Endothelial cell of umbilical vein (primary cell): ENCODE results near the gene GTPBP2. TPM values are rescaled to one million over a fixed set of nuclear protein-coding genes. Genes with fewer than 3 reads are reported as not detected.

Experiments used
- BruUV-seq: library from RNA; stranded (reverse); fragments of 400-500 nt; replicated peaks from 2 replicates; lab custom pipeline; 2021; lab: Mats Ljungman, UMichigan
- CTCF ChIA-PET: fragments of 300-600, 350-600 bp; sonication (Branson Sonifier 250); formaldehyde crosslinking; loops from one replicate; lab custom pipeline; 2021; ENCODE audit warnings: antibody characterized with exemption, inconsistent platforms; lab: Charles Lee
- POLR2A ChIA-PET: fragments of 300-600, 350-600 bp; sonication (Branson Sonifier 250); formaldehyde crosslinking; loops from one replicate; lab custom pipeline; 2021; ENCODE audit warnings: antibody characterized with exemption, inconsistent platforms; lab: Charles Lee
- DNase-seq: peaks from one replicate; pipeline ENCODE4 v3.0.0-alpha.2; 2011; ENCODE audit warnings: low read depth, low spot score
- FAIRE-seq: peaks from 2 replicates; lab custom pipeline; 2011; peaks lifted over from hg19 to GRCh38; lab: Jason Lieb, UNC
- H2AFZ ChIP-seq: 2 replicates; pipeline ENCODE4 v1.6.0; 2012; ENCODE audit warnings: low read depth, low read length, control low read depth, inconsistent platforms
- H3K27ac ChIP-seq: 2 replicates; pipeline ENCODE4 v1.5.1; 2011; ENCODE audit warnings: low read depth, mild to moderate bottlenecking, control low read depth, low read length, moderate library complexity; ENCODE audit not compliant: insufficient read depth
- H3K27me3 ChIP-seq, 2 experiments: 2 replicates each; pipeline versions ENCODE4 v1.6.0 to v1.6.1; 2011; ENCODE audit warnings: low read length in 2 of 2, mixed read lengths in 1 of 2; ENCODE audit not compliant: control insufficient read depth in 2 of 2, insufficient read depth in 2 of 2
- H3K36me3 ChIP-seq, 2 experiments: 2 replicates in 1 of 2; 3 replicates in 1 of 2; pipeline ENCODE4 v1.5.1; 2011; ENCODE audit warnings: low read length in 2 of 2, mild to moderate bottlenecking in 1 of 2, moderate library complexity in 1 of 2; ENCODE audit not compliant: control insufficient read depth in 2 of 2, insufficient read depth in 2 of 2; ENCODE audit errors: extremely low read depth in 1 of 2
- H3K4me1 ChIP-seq: 3 replicates; pipeline ENCODE4 v1.5.1; 2011; ENCODE audit warnings: mild to moderate bottlenecking, low read length; ENCODE audit not compliant: control insufficient read depth, insufficient read depth; ENCODE audit errors: extremely low read depth
- H3K4me2 ChIP-seq: 2 replicates; pipeline ENCODE4 v1.6.1; 2011; ENCODE audit warnings: low read length, control low read depth, mixed read lengths; ENCODE audit not compliant: insufficient read depth
- H3K4me3 ChIP-seq, 3 experiments: fragments of 200-600 bp in 1 of 3; sonication (generic), shearing (Covaris generic) in 1 of 3; replicated peaks in 1 of 3; 2 replicates each; pipeline ENCODE4 v1.5.1; 2011 to 2016; ENCODE audit warnings: control low read depth in 3 of 3, low read length in 3 of 3, mild to moderate bottlenecking in 2 of 3, inconsistent platforms in 1 of 3, low read depth in 1 of 3, moderate library complexity in 1 of 3; ENCODE audit not compliant: insufficient read depth in 1 of 3
- H3K79me2 ChIP-seq: 2 replicates; pipeline ENCODE4 v1.6.0; 2012; ENCODE audit warnings: low read length, inconsistent platforms; ENCODE audit not compliant: control insufficient read depth, insufficient read depth
- H3K9ac ChIP-seq: replicated peaks from 2 replicates; pipeline ENCODE3; 2011; ENCODE audit warnings: low read length, control low read depth; ENCODE audit not compliant: insufficient read depth; ENCODE audit errors: extremely low read depth
- H3K9me1 ChIP-seq: replicated peaks from 3 replicates; pipeline ENCODE4 v1.6.0; 2011; ENCODE audit warnings: mild to moderate bottlenecking, low read length; ENCODE audit not compliant: control insufficient read depth, insufficient read depth; ENCODE audit errors: extremely low read depth
- H3K9me3 ChIP-seq: replicated peaks from 2 replicates; pipeline ENCODE4 v1.5.1; 2012; ENCODE audit warnings: low read length, inconsistent platforms; ENCODE audit not compliant: control insufficient read depth, insufficient read depth
- H4K20me1 ChIP-seq: replicated peaks from 2 replicates; pipeline ENCODE3; 2011; ENCODE audit warnings: mild to moderate bottlenecking, low read length; ENCODE audit not compliant: control insufficient read depth, insufficient read depth; ENCODE audit errors: extremely low read depth
- EZH2 ChIP-seq: IDR thresholded peaks from 2 replicates; pipeline ENCODE4 v1.6.1; 2012; ENCODE audit warnings: borderline replicate concordance, low read depth, mild to moderate bottlenecking, moderate library complexity, low read length, inconsistent platforms; ENCODE audit not compliant: severe bottlenecking
- FOS ChIP-seq: IDR thresholded peaks from 2 replicates; pipeline ENCODE4 v1.6.1; 2011; ENCODE audit warnings: mild to moderate bottlenecking, low read length, moderate library complexity, borderline replicate concordance; ENCODE audit not compliant: insufficient read depth
- GATA2 ChIP-seq: IDR thresholded peaks from 2 replicates; pipeline ENCODE4 v1.7.0; 2011; ENCODE audit warnings: low read depth, mild to moderate bottlenecking, moderate library complexity, mixed read lengths, low read length; ENCODE audit not compliant: insufficient read length, insufficient read depth
- JUN ChIP-seq: IDR thresholded peaks from 2 replicates; pipeline ENCODE4 v1.6.1; 2011; ENCODE audit warnings: borderline replicate concordance, low read depth; ENCODE audit not compliant: insufficient read length, insufficient read depth
- MAX ChIP-seq: IDR thresholded peaks from 2 replicates; pipeline ENCODE4 v1.6.1; 2011; ENCODE audit not compliant: insufficient read depth, insufficient read length
- MYC ChIP-seq: IDR thresholded peaks from one replicate; pipeline ENCODE4 v1.6.1; 2011; ENCODE audit warnings: mild to moderate bottlenecking, low read depth, low read length
- POLR2A ChIP-seq: IDR thresholded peaks from 2 replicates; pipeline ENCODE4 v1.6.1; 2012; ENCODE audit warnings: low read depth, mild to moderate bottlenecking, control low read depth, low read length
- POLR2AphosphoS5 ChIP-seq: IDR thresholded peaks from 2 replicates; pipeline ENCODE4 v1.6.1; 2012; ENCODE audit warnings: low read depth, mild to moderate bottlenecking, control low read depth, low read length, moderate library complexity; ENCODE audit not compliant: insufficient read depth
- dilution Hi-C: fragments of 300-500 bp; cut with MboI; formaldehyde crosslinking; loops from one replicate; pipeline ENCODE4 v1.15.0; 2019; ENCODE audit warnings: low sequenced_read_pairs; ENCODE audit not compliant: extremely low pct_ligation_motif_present
- intact Hi-C: fragments of 100-400 bp; cut with micrococcal nuclease; formaldehyde crosslinking; loops from one replicate; pipeline ENCODE4 v1.10.0; 2022
- polyA plus RNA-seq, 4 experiments: library from polyadenylated mRNA; depleted of rRNA in 3 of 4; stranded (reverse) in 3 of 4; unstranded in 1 of 4; fragments of >200 nt; gene quantifications; 2 replicates each; pipeline versions ENCODE4 v1.2.1 to v1.2.3, GENCODE V29; 2011 to 2012; ENCODE audit warnings: missing spikeins in 1 of 4
- total RNA-seq: library from RNA; stranded (reverse); gene quantifications from 2 replicates; pipeline ENCODE4 v1.2.3, GENCODE V29; 2021

GTPBP2 gene
- total and polyA plus RNA-seq, 2 donors (not counting 3 experiments of a cell fraction or from before 2014, with no cell fraction given): 87.1 to 112 TPM

DNA sequence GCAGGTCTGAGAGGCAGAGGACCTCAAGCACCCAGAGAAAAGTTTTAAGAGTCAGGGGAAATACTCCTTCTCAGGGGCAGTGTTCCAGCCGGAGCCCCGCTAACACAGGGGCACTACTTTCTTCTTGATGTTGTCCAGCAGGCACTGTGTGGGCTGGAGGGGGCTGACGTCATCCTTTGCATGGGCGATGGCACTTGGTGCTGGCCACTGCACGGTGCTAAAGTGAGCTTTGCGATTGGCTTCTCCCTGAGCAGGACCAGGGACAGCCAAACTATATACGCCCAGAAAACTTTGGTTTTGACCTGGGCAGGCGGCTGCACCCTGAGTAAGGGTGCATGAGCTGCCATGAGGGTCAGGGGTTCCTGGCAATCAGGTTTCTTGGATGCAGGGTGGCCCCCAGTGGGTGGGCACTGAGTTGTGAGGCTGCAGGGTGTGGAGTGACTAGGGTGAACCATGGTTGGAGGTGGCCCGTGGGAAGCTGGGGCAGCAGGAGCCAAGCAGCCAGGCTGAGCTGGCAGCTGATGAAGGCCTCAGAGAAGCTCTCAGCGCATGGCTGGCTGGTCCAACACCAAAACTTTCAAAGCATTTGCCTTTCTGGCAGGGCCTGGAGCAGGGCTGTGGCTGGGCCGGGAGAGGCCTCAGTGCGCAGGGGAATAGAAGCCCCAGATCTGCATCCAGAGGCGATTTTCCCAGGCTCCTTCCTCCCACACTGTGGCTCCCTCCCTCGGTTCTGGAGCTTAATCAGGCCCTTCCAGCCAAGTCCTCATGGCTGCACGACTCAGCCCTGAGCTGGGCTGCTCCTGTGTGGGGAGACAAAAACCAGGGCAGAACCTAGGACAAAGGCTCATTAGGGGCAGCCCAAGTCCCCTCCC, 40.2 kb upstream of the GTPBP2 start:
- POLR2A ChIA-PET: no interaction called here
- H3K4me2 ChIP-seq: no peak overlapping the region

More for the DNA sequence above, 40.2 kb upstream of the GTPBP2 start:
- no peak for DNase-seq
- Histone ChIP-seq H2AFZ (no peak overlapping the region), H3K9ac (no peak overlapping the region), H4K20me1 (no peaks in the 10 kb centered on the region), H3K4me3 (no peak overlapping the region), H3K36me3 (peaks cover 2 to 19% of the 10 kb centered on the region in 2 experiments), H3K4me1 (peaks cover 5% of the 10 kb centered on the region), H3K27ac (no peak overlapping the region), H3K27me3 (no peaks in the 10 kb centered on the region), H3K79me2 (no peaks in the 10 kb centered on the region), H3K9me1 (no peaks in the 10 kb centered on the region), H3K9me3 (no peaks in the 10 kb centered on the region)
- TF ChIP-seq POLR2A (no peak), POLR2AphosphoS5 (no peak), EZH2 (no peak), JUN (no peak), MYC (no peak), FOS (no peak), MAX (no peak), GATA2 (no peak)
- CTCF ChIA-PET: interaction anchor here (0.7 to 7.1 kb wide), 12 partner anchors 11 to 410 kb away, joined by 3 to 177 read pairs (median 9); partner anchors contain the start of genes GTPBP2 and MRPS18A
- BruUV-seq: no TSS peak
- intact Hi-C loops: loop anchor here (5.0 kb wide), 1 partner anchor 168 kb away; no protein-coding TSS in a partner anchor
- dilution Hi-C loops: no loop called here
- FAIRE-seq: no peak
